HG02981 (cell line): ENCODE results near the gene CALN1.
"Not testable (repeated sequence)": the region's sequence is repeated elsewhere in the genome, so short reads cannot be mapped to it uniquely, and the experiment has no call there.

ENCODE experiments used
- ATAC-seq: cut with Tn5 transposase; IDR thresholded peaks from one replicate; pipeline ENCODE4 v1.9.1; 2021; ENCODE audit warnings: mild to moderate bottlenecking, moderate library complexity; ENCODE audit not compliant: unreplicated experiment

CALN1 gene

GRCh38 chr7:72409638-72410015 lies 2.5 kb downstream of the CALN1 start:
- no peak for ATAC-seq

GRCh38 chr7:72408966-72409637 lies 3.0 kb downstream of the CALN1 start:
- ATAC-seq: no peak

- ATAC-seq: no peak
Measured at GRCh38 chr7:72406820-72407403, 5.2 kb downstream of the CALN1 start.

- ATAC-seq: no peak
Measured at GRCh38 chr7:72405871-72406270, 6.3 kb downstream of the CALN1 start.

GRCh38 chr7:72405418-72405817 lies 6.7 kb downstream of the CALN1 start:
- ATAC-seq: no peak

- no peak for ATAC-seq
Measured at GRCh38 chr7:72404743-72405142, 7.4 kb downstream of the CALN1 start.

- ATAC-seq: no peak
Measured at GRCh38 chr7:72403458-72404076, 8.6 kb downstream of the CALN1 start.

- no peak for ATAC-seq
Measured at GRCh38 chr7:72394016-72394415, 18.1 kb downstream of the CALN1 start.

- no peak for ATAC-seq
Measured at GRCh38 chr7:72391821-72392377, 20.2 kb downstream of the CALN1 start.

- ATAC-seq: no peak
Measured at GRCh38 chr7:72386118-72386517, 26.0 kb downstream of the CALN1 start.

- no peak for ATAC-seq
Measured at GRCh38 chr7:72362246-72362645, 49.9 kb downstream of the CALN1 start.

GRCh38 chr7:72345208-72345727 lies 66.9 kb downstream of the CALN1 start:
- no peak for ATAC-seq

GRCh38 chr7:72343991-72344390 lies 68.1 kb downstream of the CALN1 start:
- no peak for ATAC-seq

- not testable (repeated sequence) for ATAC-seq
Measured at GRCh38 chr7:72343354-72343753, 68.8 kb downstream of the CALN1 start.

- no peak for ATAC-seq
Measured at GRCh38 chr7:72337390-72338167, 74.6 kb downstream of the CALN1 start.

GRCh38 chr7:72336632-72337389 lies 75.3 kb downstream of the CALN1 start:
- ATAC-seq: no peak

- ATAC-seq: no peak
Measured at GRCh38 chr7:72336382-72336631, 75.8 kb downstream of the CALN1 start.

GRCh38 chr7:72335561-72336381 lies 76.4 kb downstream of the CALN1 start:
- no peak for ATAC-seq

- no peak for ATAC-seq
Measured at GRCh38 chr7:72334698-72335097, 77.4 kb downstream of the CALN1 start.

- no peak for ATAC-seq
Measured at GRCh38 chr7:72334066-72334465, 78.1 kb downstream of the CALN1 start.
